Activated CD4-positive, alpha-beta T cell treated with anti-CD3 and anti-CD28 coated beads for 4 hours (primary cell): ENCODE measurements around the gene EXTL2.
A peak's percentile ranks its signal among the peaks of the same experiment; 100 is the strongest.
"Not testable (repeated sequence)": the region's sequence is repeated elsewhere in the genome, so short reads cannot be mapped to it uniquely, and the experiment has no call there.

ENCODE experiments used
- DNase-seq, 2 donors: peaks; one replicate each; pipeline ENCODE4 v3.0.0-alpha.2; 2020

EXTL2 gene

GRCh38 chr1:100896481-100896982, 1.9 kb upstream of the EXTL2 start:
- peak; percentile 48 to 51 for DNase-seq

GRCh38 chr1:100895540-100896480, 1.2 kb upstream of the EXTL2 start, which contains the start of gene SLC30A7:
SLC30A7 (plus strand) TSS chr1:100896090; CDS start chr1:100896263, 173 bp downstream.
- DNase-seq: peak; percentile 95 to 99

GRCh38 chr1:100893718-100894117, 924 bp downstream of the EXTL2 start:
- DNase-seq: no peak

- no peak for DNase-seq
These were observed 2.1 kb downstream of the EXTL2 start for GRCh38 chr1:100892554-100892953.

- DNase-seq: no peak
These were observed 3.3 kb downstream of the EXTL2 start for GRCh38 chr1:100891380-100891779.

GRCh38 chr1:100889869-100890482, 4.7 kb downstream of the EXTL2 start:
- not testable (repeated sequence) for DNase-seq

GRCh38 chr1:100889007-100889406, 5.6 kb downstream of the EXTL2 start:
- DNase-seq: not testable (repeated sequence)

- no peak for DNase-seq
These were observed 10.7 kb downstream of the EXTL2 start for GRCh38 chr1:100883963-100884362.

- DNase-seq: no peak
These were observed 11.9 kb downstream of the EXTL2 start for GRCh38 chr1:100882698-100883097.

- DNase-seq: no peak
These were observed 13.0 kb downstream of the EXTL2 start for GRCh38 chr1:100881687-100882086.

- no peak for DNase-seq
These were observed 15.2 kb downstream of the EXTL2 start for GRCh38 chr1:100879422-100879821.

- DNase-seq: no peak
These were observed 18.4 kb downstream of the EXTL2 start for GRCh38 chr1:100876291-100876690.

GRCh38 chr1:100875228-100875627, 19.4 kb downstream of the EXTL2 start:
- no peak for DNase-seq

GRCh38 chr1:100874433-100874832, 20.2 kb downstream of the EXTL2 start:
- no peak for DNase-seq

- DNase-seq: no peak
These were observed 24.6 kb downstream of the EXTL2 start for GRCh38 chr1:100869996-100870395.

- DNase-seq: peak in 1 of 2 donors; percentile 3
These were observed 26.2 kb downstream of the EXTL2 start for GRCh38 chr1:100868364-100868995.

GRCh38 chr1:100866901-100867206, 27.8 kb downstream of the EXTL2 start:
- DNase-seq: no peak

- no peak for DNase-seq
These were observed 28.4 kb downstream of the EXTL2 start for GRCh38 chr1:100866041-100866900.

GRCh38 chr1:100862591-100862990, 32.1 kb downstream of the EXTL2 start:
- DNase-seq: no peak

- no peak for DNase-seq
These were observed 33.3 kb downstream of the EXTL2 start for GRCh38 chr1:100861379-100861778.

GRCh38 chr1:100860397-100860991, 34.1 kb downstream of the EXTL2 start:
- DNase-seq: no peak

GRCh38 chr1:100855116-100855515, 39.5 kb downstream of the EXTL2 start:
- DNase-seq: not testable (repeated sequence)
